K562 treated with DMSO at 1 percent for 48 hours (cell line): ENCODE results near the gene GTF3C6. TPM values are rescaled to one million over a fixed set of nuclear protein-coding genes. Genes with fewer than 3 reads are reported as not detected.

ENCODE experiments used
- total RNA-seq: library from RNA; unstranded; fragments of 300-600 nt; gene quantifications from 2 replicates; pipeline ENCODE4 v1.2.3, GENCODE V29; 2022; ENCODE audit warnings: low replicate concordance; ENCODE audit errors: extremely low read depth

Gene GTF3C6
- not detected in 2 replicates for total RNA-seq

GRCh38 chr6:110958329-110959192 lies at the start of gene GTF3C6:
GTF3C6 (plus strand) TSS chr6:110958706; CDS start chr6:110958770, 64 bp downstream.

Other genes starting within 250 kb of the GTF3C6 start
- gene CDK19, start 143.2 kb upstream of the GTF3C6 start, total RNA-seq, result not detected in 2 replicates
- gene AMD1, start 83.9 kb upstream of the GTF3C6 start, total RNA-seq, result not detected in 2 replicates
- not detected in 2 replicates for gene RPF2, start 23.3 kb downstream of the GTF3C6 start, total RNA-seq
- gene SLC16A10, start 128.8 kb downstream of the GTF3C6 start, total RNA-seq, result not detected in 2 replicates